Measurements from ENCODE around the gene TPBGL. TPM values are rescaled to one million over a fixed set of nuclear protein-coding genes. Genes with fewer than 3 reads are reported as not detected.
"Not testable (repeated sequence)": the region's sequence is repeated elsewhere in the genome, so short reads cannot be mapped to it uniquely, and the experiment has no call there.

Gene TPBGL
- total and polyA plus RNA-seq, 5 donors, result 0.05 to 0.25 (median 0.09) TPM; not detected in 1

DNA sequence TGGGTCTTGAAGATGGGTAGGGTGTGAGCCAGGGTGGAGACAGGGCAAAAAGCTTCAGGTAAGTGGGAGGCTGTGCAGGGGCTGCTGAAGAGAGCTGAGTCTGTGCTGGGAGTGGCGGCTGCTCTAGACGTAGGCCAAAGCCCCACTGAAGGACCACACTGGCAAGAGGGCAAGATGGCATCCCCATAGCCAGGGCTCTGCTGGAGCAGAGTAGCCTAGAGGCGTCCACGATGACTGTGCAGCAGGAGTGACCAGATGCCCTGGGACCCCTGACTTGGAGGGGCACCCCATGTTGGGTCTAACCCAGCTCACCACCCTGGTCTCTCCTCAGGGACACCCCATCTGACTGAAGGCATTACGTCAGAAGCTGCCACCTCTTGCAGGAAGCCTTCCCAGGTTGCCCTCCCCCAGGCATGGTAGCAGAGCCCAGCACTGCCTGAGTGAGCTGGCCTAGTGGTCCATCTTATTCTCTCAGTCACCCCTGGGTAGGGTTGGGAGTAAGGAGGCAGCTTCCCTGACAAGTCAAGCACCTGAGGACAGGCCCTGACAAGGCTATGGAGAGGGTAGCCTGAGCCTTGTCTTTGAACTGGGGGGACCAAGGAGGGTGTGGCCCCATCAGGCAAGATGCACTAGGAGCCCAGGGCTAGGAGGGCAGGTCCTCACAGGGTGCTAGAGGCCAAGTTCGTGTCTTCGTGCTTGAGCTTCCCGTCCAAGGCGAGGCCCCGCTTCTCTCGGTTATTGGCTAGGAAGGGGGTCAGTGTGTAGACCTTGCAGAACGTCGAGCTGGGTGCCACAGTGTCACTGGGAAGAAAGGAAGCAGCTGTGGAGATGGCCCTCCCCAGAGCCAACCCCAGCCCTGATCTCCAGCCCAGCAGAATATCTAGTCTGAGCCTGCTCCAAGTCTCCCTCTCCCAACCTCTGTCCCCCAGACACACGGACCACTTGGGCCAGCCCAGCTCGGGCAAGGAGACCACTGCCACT, 33.1 kb downstream of the TPBGL start:
- WGBS, result 91% methylated on average over 15 of the region's 15 CpGs
- DNase-seq (peak in 2 of 3 donors; percentile 1 to 53), ATAC-seq (peak in 1 of 2 donors; percentile 11)
- no peaks in the 10 kb centered on the region for H3K4me1 ChIP-seq (ENCODE audit: control insufficient read depth, insufficient read depth, low read length)
- intact Hi-C loops (cut with DNase I), result no loop called here
- H3K27me3 ChIP-seq (ENCODE audit: control insufficient read depth, insufficient read depth), result no peaks in the 10 kb centered on the region
- no peak overlapping the region for H3K27ac ChIP-seq (ENCODE audit: low read length)
- H3K4me3 ChIP-seq (ENCODE audit: low read length), result no peak overlapping the region
- H3K9me3 ChIP-seq (ENCODE audit: control insufficient read depth, low read length), result no peaks in the 10 kb centered on the region

DNA sequence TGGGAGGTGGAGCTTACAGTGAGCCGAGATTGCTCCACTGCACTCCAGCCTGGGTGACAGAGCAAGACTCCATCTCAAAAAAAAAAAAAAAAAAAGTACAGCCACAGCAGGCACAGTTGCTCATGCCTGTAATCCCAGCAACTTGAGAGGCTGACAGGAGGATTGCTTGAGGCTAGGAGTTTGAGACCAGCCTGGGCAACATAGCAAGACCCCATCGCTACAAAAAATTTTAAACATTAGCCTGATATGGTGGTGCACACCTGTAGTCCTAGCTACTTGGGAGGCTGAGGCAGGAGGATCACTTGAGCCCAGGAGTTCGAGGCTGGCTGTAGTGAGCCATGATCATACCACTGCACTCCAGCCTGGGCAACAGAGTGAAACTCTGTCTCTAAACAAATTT, 34.1 kb downstream of the TPBGL start:
- 91% methylated on average over 3 of the region's 3 CpGs for WGBS
- intact Hi-C loops (cut with DNase I), result loop anchor here in 1 of 4 donors (5.0 kb wide), 1 partner anchor 98 kb away; no protein-coding TSS in a partner anchor
- not testable (repeated sequence) for H3K27me3 ChIP-seq (ENCODE audit: control insufficient read depth, insufficient read depth); H3K27ac ChIP-seq (ENCODE audit: low read length); H3K9me3 ChIP-seq (ENCODE audit: control insufficient read depth, low read length); ATAC-seq; H3K4me1 ChIP-seq (ENCODE audit: control insufficient read depth, insufficient read depth, low read length); H3K4me3 ChIP-seq (ENCODE audit: low read length)
- peak in 1 of 3 donors; percentile 0 for DNase-seq

DNA sequence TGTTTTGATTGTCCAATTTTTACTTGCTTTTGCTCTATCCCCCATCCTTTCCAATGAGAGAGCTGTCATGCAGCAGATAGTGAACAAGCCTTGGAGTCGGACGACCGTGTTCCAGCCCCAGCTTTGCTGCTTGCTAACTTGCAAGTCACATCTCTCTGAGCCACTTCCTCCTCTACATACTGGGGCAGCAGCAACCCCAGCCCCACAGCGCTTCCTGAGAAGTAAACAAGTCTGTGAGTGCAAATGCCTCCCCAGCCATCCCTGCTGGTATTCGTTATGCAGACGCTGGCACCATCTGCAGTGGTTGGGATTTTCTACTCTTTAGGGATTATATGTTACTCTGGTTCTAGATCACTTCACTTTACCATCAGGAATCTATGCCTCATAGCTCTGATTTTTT, 35.0 kb downstream of the TPBGL start:
- 57% methylated on average over 6 of the region's 6 CpGs for WGBS

DNA sequence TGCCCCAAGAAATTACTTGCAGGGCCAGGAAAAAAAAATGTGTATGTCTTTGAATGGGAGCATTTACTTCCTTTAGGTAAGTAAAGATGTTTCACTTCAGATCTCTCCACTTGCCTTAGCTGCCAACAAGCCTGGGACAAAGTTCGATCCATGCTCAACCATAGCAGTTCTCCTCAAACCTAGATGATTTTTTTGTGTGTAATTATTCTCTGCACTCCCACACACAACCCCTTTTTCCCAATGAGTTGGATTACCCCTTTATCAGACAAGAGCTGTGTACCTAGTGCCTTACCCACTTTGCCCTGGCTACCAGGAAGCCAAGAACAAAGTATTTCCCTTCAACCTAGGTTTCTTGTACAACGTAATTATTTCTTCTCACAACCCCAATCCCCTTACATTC, 35.6 kb downstream of the TPBGL start:
- no peak overlapping the region for H3K4me3 ChIP-seq (ENCODE audit: low read length)
- ATAC-seq, result no peak
- intact Hi-C loops (cut with DNase I), result loop anchor here in 1 of 4 donors (5.0 kb wide), 1 partner anchor 96 kb away; no protein-coding TSS in a partner anchor
- no peak overlapping the region for H3K27ac ChIP-seq (ENCODE audit: low read length)
- H3K4me1 ChIP-seq (ENCODE audit: control insufficient read depth, insufficient read depth, low read length), result peaks cover 3% of the 10 kb centered on the region
- H3K9me3 ChIP-seq (ENCODE audit: control insufficient read depth, low read length), result no peaks in the 10 kb centered on the region
- no peaks in the 10 kb centered on the region for H3K27me3 ChIP-seq (ENCODE audit: control insufficient read depth, insufficient read depth)
- whole genome bisulfite sequencing, result 84% methylated on average over 2 of the region's 2 CpGs
- DNase-seq, result no peak

More for the DNA sequence above, 35.0 kb downstream of the TPBGL start:
- Histone ChIP-seq H3K27me3 (ENCODE audit: control insufficient read depth, insufficient read depth) (no peaks in the 10 kb centered on the region), H3K9me3 (ENCODE audit: control insufficient read depth, low read length) (no peaks in the 10 kb centered on the region), H3K27ac (ENCODE audit: low read length) (no peak overlapping the region), H3K4me3 (ENCODE audit: low read length) (no peak overlapping the region), H3K4me1 (ENCODE audit: control insufficient read depth, insufficient read depth, low read length) (peaks cover 3% of the 10 kb centered on the region)
- intact Hi-C loops (cut with DNase I), result loop anchor here in 1 of 4 donors (5.0 kb wide), 1 partner anchor 97 kb away; no protein-coding TSS in a partner anchor
- DNase-seq, result peak in 2 of 3 donors; percentile 66 to 77
- no peak for ATAC-seq

DNA sequence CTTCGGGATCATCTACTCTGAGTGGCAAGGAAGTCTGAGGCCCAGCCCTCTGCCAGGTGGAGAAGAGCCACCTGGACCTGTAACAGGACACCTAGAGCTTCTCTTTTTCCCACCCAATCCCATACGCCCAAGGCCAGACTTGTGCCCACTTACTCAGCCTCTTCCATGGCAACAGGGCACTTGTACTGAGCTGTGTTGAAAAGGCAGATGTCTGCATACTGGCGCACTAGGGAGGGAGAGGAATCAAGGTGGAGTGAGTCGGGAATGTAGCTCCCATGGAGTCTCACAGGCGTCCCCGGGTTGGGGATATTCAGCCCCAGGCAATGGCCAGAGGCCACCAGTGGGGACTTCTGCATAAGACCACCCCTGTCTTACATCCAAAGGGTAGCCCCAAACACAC, 36.1 kb downstream of the TPBGL start:
- WGBS, result 88% methylated on average over 6 of the region's 6 CpGs
- ATAC-seq, result no peak
- DNase-seq, result peak in 1 of 3 donors; percentile 16
- Histone ChIP-seq H3K4me3 (ENCODE audit: low read length) (no peak overlapping the region), H3K27ac (ENCODE audit: low read length) (no peak overlapping the region), H3K4me1 (ENCODE audit: control insufficient read depth, insufficient read depth, low read length) (peaks cover 3% of the 10 kb centered on the region), H3K27me3 (ENCODE audit: control insufficient read depth, insufficient read depth) (no peaks in the 10 kb centered on the region), H3K9me3 (ENCODE audit: control insufficient read depth, low read length) (no peaks in the 10 kb centered on the region)
- intact Hi-C loops (cut with DNase I), result loop anchor here in 1 of 4 donors (5.0 kb wide), 1 partner anchor 96 kb away; no protein-coding TSS in a partner anchor

DNA sequence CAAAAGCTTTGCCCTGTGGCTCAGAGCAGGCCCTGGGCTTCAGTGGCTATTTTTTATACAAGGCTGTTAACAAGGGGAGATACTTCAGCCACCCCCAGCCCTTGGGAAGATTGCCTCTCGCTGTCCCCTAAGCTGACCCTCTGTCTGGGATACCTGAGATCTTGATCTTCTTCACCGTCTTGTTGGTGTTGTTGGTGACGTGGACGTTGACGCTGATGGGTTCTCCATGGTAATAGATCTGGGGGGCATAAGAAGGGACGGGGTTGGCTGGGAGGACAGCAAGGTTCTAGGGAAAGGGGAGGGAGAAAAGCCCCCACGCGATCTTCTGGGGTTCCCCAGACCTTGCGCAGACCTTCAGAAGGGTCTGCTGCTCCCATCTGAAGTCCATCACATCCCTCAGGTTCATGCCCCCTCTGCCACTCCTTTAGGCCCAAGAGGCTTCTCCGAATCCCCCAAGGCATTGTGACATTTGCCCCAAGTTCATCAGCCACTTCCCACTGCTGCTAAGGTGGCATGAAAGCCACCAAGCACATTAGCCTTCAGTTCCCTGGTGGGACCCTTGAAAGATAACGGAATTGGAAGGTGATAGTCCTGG, 36.7 kb downstream of the TPBGL start:
- H3K4me3 ChIP-seq (ENCODE audit: low read length), result no peak overlapping the region
- H3K9me3 ChIP-seq (ENCODE audit: control insufficient read depth, low read length), result no peaks in the 10 kb centered on the region
- H3K4me1 ChIP-seq (ENCODE audit: control insufficient read depth, insufficient read depth, low read length), result peaks cover 3% of the 10 kb centered on the region
- ATAC-seq, result no peak
- intact Hi-C loops (cut with DNase I), result loop anchor here in 1 of 4 donors (5.0 kb wide), 1 partner anchor 95 kb away; no protein-coding TSS in a partner anchor
- WGBS, result 95% methylated on average over 11 of the region's 11 CpGs
- no peak overlapping the region for H3K27ac ChIP-seq (ENCODE audit: low read length)
- peak in 1 of 3 donors; percentile 7 for DNase-seq
- no peaks in the 10 kb centered on the region for H3K27me3 ChIP-seq (ENCODE audit: control insufficient read depth, insufficient read depth)

DNA sequence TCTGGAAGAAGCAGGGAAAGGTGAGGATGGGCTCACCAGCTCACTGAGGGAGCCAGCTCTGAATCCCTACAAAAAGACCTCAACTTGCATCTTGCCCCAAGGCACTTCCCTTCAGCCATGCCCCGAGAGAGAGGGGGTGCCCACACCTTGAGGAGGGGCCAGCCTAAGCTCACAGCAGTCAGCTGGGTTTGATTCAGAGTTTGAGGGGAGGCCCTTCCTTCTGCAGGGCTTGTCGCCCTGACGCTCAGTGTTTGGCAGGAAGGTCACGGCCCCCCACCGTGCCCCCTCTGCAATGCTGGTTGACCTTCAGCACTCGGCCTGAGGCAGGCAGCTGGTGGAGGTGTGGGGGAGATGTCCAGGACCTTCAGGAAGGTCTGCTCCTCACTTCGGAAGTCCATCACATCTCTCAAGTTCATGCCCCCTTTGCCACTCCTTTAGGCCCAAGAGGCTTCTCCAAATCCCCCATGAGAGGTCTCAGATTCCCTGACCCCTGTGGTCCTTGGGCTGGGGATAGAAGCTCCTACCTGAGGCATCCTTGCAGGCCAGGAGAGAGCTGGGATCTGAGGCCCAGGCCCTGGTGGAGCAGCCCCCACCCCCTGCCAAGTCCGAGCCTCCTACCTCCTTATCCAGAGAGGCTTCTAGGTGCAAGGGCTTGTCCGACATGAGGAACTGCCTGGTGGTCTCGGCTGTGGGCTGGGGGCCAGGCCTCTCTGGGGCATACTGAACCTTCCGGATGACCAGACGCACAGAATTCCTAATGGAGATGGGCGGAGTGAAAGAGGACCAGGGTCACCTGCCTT, 37.6 kb downstream of the TPBGL start:
- Histone ChIP-seq H3K4me3 (ENCODE audit: low read length) (no peak overlapping the region), H3K9me3 (ENCODE audit: control insufficient read depth, low read length) (no peaks in the 10 kb centered on the region), H3K27me3 (ENCODE audit: control insufficient read depth, insufficient read depth) (no peaks in the 10 kb centered on the region), H3K27ac (ENCODE audit: low read length) (no peak overlapping the region), H3K4me1 (ENCODE audit: control insufficient read depth, insufficient read depth, low read length) (peaks cover 3% of the 10 kb centered on the region)
- DNase-seq (peak in 1 of 3 donors; percentile 33), ATAC-seq (no peak)
- WGBS, result 85% methylated on average over 13 of the region's 13 CpGs
- intact Hi-C loops (cut with DNase I), result loop anchor here in 1 of 4 donors (5.0 kb wide), 1 partner anchor 94 kb away; no protein-coding TSS in a partner anchor

GRCh38 chr11:75279273-75279672, 38.7 kb downstream of the TPBGL start:
- DNase-seq, result peak in 1 of 3 donors; percentile 7
- Histone ChIP-seq H3K9me3 (ENCODE audit: control insufficient read depth, low read length) (no peaks in the 10 kb centered on the region), H3K4me3 (ENCODE audit: low read length) (no peak overlapping the region), H3K27me3 (ENCODE audit: control insufficient read depth, insufficient read depth) (no peaks in the 10 kb centered on the region), H3K4me1 (ENCODE audit: control insufficient read depth, insufficient read depth, low read length) (peaks cover 3% of the 10 kb centered on the region), H3K27ac (ENCODE audit: low read length) (no peak overlapping the region)
- intact Hi-C loops (cut with DNase I), result loop anchor here in 1 of 4 donors (5.0 kb wide), 1 partner anchor 93 kb away; no protein-coding TSS in a partner anchor
- WGBS, result 58% methylated on average over 5 of the region's 5 CpGs
- no peak for ATAC-seq

GRCh38 chr11:75280227-75280701, 39.7 kb downstream of the TPBGL start:
- Histone ChIP-seq H3K4me1 (ENCODE audit: control insufficient read depth, insufficient read depth, low read length) (peaks cover 3% of the 10 kb centered on the region), H3K9me3 (ENCODE audit: control insufficient read depth, low read length) (no peaks in the 10 kb centered on the region), H3K27ac (ENCODE audit: low read length) (peak overlapping the region; percentile 2), H3K27me3 (ENCODE audit: control insufficient read depth, insufficient read depth) (no peaks in the 10 kb centered on the region), H3K4me3 (ENCODE audit: low read length) (no peak overlapping the region)
- ATAC-seq (peak; percentile 85 to 86), DNase-seq (peak; percentile 79 to 91 (median 90))
- intact Hi-C loops (cut with DNase I), result loop anchor here (1.0 to 10.0 kb wide), 6 partner anchors 55 to 245 kb away; partner anchors contain the start of gene GDPD5 (in 1 of the 4)
- WGBS, result 9% methylated on average over 9 of the region's 9 CpGs
